Measurements from ENCODE around the gene TMBIM4.

The TMBIM4 gene

DNA sequence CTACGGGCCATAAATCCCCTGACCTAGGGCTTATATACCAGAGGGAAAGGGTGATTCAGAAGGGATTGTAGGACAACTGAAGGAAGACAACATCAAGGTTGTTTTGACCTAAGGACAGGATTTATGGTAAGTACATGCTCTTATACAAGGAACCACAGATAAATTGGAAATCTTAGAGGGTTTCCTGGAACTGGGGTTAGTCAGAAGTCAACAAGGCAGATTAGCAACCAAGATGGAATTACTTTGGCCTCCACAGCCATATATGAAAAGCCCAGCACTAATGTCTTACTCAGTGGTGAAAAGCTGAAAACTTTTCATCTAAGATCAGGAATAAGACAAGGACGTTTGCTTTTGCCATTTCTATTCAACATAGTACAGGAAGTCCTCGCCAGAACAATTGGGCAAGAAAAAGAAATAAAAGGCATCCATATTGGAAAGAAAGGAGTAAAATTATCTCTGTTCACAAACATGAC is 5.4 kb downstream of the TMBIM4 start:
- peaks cover 78% of the 10 kb centered on the region for H3K36me3 Mint-ChIP-seq (ENCODE audit: low read depth)
- H3K27me3 Mint-ChIP-seq = no peaks in the 10 kb centered on the region
- no peak overlapping the region for H3K4me3 Mint-ChIP-seq
- H3K9me3 Mint-ChIP-seq = peaks cover 21% of the 10 kb centered on the region
- peaks cover 73% of the 10 kb centered on the region for H3K4me1 Mint-ChIP-seq (ENCODE audit: low read depth)
- H3K27ac Mint-ChIP-seq = peak overlapping the region; percentile 24

- Mint-ChIP-seq H3K36me3 (ENCODE audit: low read depth) (peaks cover 82% of the 10 kb centered on the region), H3K4me1 (ENCODE audit: low read depth) (peaks cover 71% of the 10 kb centered on the region), H3K4me3 (no peak overlapping the region), H3K9me3 (peaks cover 21% of the 10 kb centered on the region), H3K27ac (no peak overlapping the region), H3K27me3 (no peaks in the 10 kb centered on the region)
These were observed 6.5 kb downstream of the TMBIM4 start for GRCh38 chr12:66163289-66163688.

GRCh38 chr12:66162701-66163100 is 7.1 kb downstream of the TMBIM4 start:
- H3K4me1 Mint-ChIP-seq (ENCODE audit: low read depth) = peaks cover 67% of the 10 kb centered on the region
- H3K4me3 Mint-ChIP-seq = no peak overlapping the region

GRCh38 chr12:66160704-66161103 is 9.1 kb downstream of the TMBIM4 start:
- no peak overlapping the region for H3K27ac Mint-ChIP-seq
- no peak overlapping the region for H3K4me3 Mint-ChIP-seq
- peaks cover 67% of the 10 kb centered on the region for H3K36me3 Mint-ChIP-seq (ENCODE audit: low read depth)
- peaks cover 17% of the 10 kb centered on the region for H3K9me3 Mint-ChIP-seq
- peaks cover 70% of the 10 kb centered on the region for H3K4me1 Mint-ChIP-seq (ENCODE audit: low read depth)
- no peaks in the 10 kb centered on the region for H3K27me3 Mint-ChIP-seq

More at GRCh38 chr12:66162701-66163100, 7.1 kb downstream of the TMBIM4 start:
- peaks cover 21% of the 10 kb centered on the region for H3K9me3 Mint-ChIP-seq
- peaks cover 81% of the 10 kb centered on the region for H3K36me3 Mint-ChIP-seq (ENCODE audit: low read depth)
- H3K27ac Mint-ChIP-seq = no peak overlapping the region
- H3K27me3 Mint-ChIP-seq = no peaks in the 10 kb centered on the region

GRCh38 chr12:66159123-66159522 is 10.7 kb downstream of the TMBIM4 start:
- H3K27me3 Mint-ChIP-seq = no peaks in the 10 kb centered on the region
- peaks cover 59% of the 10 kb centered on the region for H3K36me3 Mint-ChIP-seq (ENCODE audit: low read depth)
- peaks cover 63% of the 10 kb centered on the region for H3K4me1 Mint-ChIP-seq (ENCODE audit: low read depth)
- H3K9me3 Mint-ChIP-seq = peaks cover 5% of the 10 kb centered on the region
- no peak overlapping the region for H3K27ac Mint-ChIP-seq
- H3K4me3 Mint-ChIP-seq = no peak overlapping the region

DNA sequence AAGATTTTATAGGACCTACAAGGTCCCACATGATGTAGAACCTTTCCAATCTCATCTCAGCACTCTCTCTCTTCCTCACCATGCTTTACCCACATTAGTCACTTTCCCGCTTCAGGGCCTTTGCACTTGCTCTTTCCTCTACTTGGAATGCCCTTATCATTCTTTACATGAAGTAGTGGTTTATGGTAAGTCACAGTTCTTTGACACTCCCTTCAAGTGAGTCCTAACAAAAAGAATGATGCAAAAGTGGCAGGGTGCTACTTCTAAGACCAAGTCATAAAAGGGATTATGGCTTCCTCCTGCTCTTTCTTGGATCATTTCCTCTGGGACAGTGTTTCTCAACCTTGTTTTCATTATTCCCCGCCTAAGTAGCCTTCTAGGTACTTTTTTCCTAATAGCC is 13.1 kb downstream of the TMBIM4 start:
- peaks cover 5% of the 10 kb centered on the region for H3K9me3 Mint-ChIP-seq
- peaks cover 55% of the 10 kb centered on the region for H3K4me1 Mint-ChIP-seq (ENCODE audit: low read depth)
- H3K36me3 Mint-ChIP-seq (ENCODE audit: low read depth) = peaks cover 47% of the 10 kb centered on the region
- H3K4me3 Mint-ChIP-seq = no peak overlapping the region
- H3K27me3 Mint-ChIP-seq = no peaks in the 10 kb centered on the region
- peak overlapping the region; percentile 16 for H3K27ac Mint-ChIP-seq

- Mint-ChIP-seq H3K36me3 (ENCODE audit: low read depth) (peaks cover 39% of the 10 kb centered on the region), H3K4me3 (no peak overlapping the region), H3K27me3 (no peaks in the 10 kb centered on the region), H3K4me1 (ENCODE audit: low read depth) (peaks cover 54% of the 10 kb centered on the region), H3K9me3 (peaks cover 3% of the 10 kb centered on the region), H3K27ac (peak overlapping the region; percentile 1)
These were observed 15.0 kb downstream of the TMBIM4 start for GRCh38 chr12:66154776-66155175.

DNA sequence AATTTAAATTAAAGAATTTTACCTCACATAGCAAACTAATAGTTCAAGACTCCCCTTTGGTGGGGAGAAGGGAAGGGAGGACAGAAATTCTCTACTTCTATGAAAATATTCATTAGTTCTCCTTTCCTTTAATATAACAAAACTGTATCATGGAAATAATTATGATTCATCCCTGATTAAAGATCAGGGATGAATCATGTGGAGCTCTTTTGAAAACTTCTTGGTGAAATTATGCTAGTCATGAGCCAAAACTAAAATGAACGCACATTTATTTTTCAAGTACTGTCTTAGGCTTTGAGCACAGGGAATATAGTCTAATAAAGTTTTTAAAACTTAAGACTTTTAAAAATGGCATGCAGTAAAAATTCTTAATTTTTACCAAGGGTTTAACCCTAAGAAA is 17.1 kb downstream of the TMBIM4 start:
- H3K27me3 Mint-ChIP-seq = no peaks in the 10 kb centered on the region

DNA sequence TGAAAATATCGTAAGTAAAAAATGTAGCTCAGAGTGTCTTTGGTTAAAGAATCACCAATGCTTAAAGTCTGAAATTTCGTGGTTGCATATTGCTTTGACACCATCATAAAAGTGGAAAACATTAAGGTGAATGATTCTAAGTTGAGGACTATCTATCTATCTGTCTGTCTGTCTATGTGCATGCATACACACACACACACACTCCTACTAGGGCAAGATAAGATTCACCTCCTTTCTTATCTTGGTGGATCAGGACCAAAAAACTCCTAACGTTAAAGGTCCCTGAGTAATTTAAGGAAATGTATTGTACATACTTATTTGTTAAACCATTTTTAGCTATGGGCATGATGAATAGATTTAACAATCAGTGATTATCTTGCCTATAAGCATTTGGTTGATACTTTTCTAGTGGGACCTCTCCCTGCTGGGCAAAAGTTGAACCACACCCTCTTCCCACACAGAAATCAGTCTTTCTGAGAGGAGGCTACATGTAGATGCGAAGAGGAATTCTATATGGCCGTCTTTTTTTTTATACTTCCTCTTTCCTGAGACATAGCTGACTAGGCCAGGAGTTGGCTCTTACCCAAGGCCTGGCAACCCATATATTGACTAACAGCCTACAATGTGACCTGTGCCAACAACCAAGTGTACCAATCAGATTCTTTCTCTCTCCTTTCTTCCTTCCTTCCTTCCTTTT is 19.9 kb downstream of the TMBIM4 start:
- Mint-ChIP-seq H3K36me3 (ENCODE audit: low read depth) (peaks cover 35% of the 10 kb centered on the region), H3K27ac (peak overlapping the region; percentile 45), H3K27me3 (no peaks in the 10 kb centered on the region), H3K4me1 (ENCODE audit: low read depth) (peaks cover 30% of the 10 kb centered on the region), H3K4me3 (no peak overlapping the region), H3K9me3 (no peaks in the 10 kb centered on the region)

More for the DNA sequence above, 17.1 kb downstream of the TMBIM4 start:
- no peak overlapping the region for H3K4me3 Mint-ChIP-seq
- H3K27ac Mint-ChIP-seq = peak overlapping the region; percentile 26
- no peaks in the 10 kb centered on the region for H3K9me3 Mint-ChIP-seq
- peaks cover 42% of the 10 kb centered on the region for H3K4me1 Mint-ChIP-seq (ENCODE audit: low read depth)
- H3K36me3 Mint-ChIP-seq (ENCODE audit: low read depth) = peaks cover 36% of the 10 kb centered on the region

DNA sequence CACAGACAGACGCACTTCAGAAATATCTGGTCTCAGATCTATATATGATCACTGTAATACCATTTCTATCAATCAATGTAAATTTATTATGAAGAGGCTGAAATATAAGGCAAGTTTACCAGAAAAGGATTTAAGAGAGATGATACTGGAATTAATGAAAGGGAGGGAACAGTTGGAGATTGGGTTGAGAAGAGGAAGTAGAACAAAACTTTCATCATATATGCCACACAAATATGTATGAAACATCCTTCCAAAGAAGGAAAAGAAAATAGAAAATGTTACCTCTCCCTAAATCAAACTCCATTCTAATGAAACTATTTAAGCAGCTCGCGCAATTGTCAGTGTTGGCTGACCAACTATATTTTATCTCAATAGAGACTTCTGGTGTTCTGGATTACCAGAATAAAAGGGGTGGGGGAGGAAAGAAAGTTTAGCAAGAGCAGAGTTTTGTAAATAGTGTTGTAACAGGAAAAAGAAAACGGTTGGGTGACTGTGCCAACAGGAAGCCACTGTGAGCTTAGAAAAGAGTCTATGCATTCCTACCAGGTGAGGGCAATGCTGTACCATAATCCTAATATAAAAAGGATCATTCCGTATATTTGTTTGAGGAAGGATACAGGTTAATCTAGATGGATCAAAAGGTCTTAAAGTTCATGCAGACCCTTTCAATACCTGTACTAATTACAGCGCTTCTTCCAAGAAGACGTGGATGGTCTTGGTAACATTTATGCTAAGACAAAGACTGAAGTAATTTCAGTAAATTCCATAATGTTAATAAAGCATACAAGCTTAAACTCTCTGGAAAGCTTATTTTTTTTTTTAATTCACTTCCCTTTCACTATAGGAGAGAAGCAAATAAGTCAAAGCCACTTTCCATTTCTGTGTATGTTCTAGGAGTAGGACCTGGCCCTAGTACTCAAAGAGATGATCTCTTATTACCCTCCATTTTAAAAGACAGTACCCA is 24.7 kb downstream of the TMBIM4 start:
- Mint-ChIP-seq H3K36me3 (ENCODE audit: low read depth) (peaks cover 68% of the 10 kb centered on the region), H3K9me3 (peaks cover 8% of the 10 kb centered on the region), H3K27ac (peak overlapping the region; percentile 27), H3K4me1 (ENCODE audit: low read depth) (peaks cover 12% of the 10 kb centered on the region), H3K27me3 (no peaks in the 10 kb centered on the region), H3K4me3 (no peak overlapping the region)

- H3K27me3 Mint-ChIP-seq = no peaks in the 10 kb centered on the region
- H3K9me3 Mint-ChIP-seq = peaks cover 13% of the 10 kb centered on the region
- no peak overlapping the region for H3K27ac Mint-ChIP-seq
- H3K4me3 Mint-ChIP-seq = no peak overlapping the region
- peaks cover 12% of the 10 kb centered on the region for H3K4me1 Mint-ChIP-seq (ENCODE audit: low read depth)
- H3K36me3 Mint-ChIP-seq (ENCODE audit: low read depth) = peaks cover 76% of the 10 kb centered on the region
These were observed 25.9 kb downstream of the TMBIM4 start for GRCh38 chr12:66143868-66144267.

GRCh38 chr12:66142826-66143225 is 27.0 kb downstream of the TMBIM4 start:
- Mint-ChIP-seq H3K9me3 (peaks cover 13% of the 10 kb centered on the region), H3K27ac (no peak overlapping the region), H3K36me3 (ENCODE audit: low read depth) (peaks cover 68% of the 10 kb centered on the region), H3K27me3 (no peaks in the 10 kb centered on the region), H3K4me1 (ENCODE audit: low read depth) (peaks cover 12% of the 10 kb centered on the region), H3K4me3 (no peak overlapping the region)

DNA sequence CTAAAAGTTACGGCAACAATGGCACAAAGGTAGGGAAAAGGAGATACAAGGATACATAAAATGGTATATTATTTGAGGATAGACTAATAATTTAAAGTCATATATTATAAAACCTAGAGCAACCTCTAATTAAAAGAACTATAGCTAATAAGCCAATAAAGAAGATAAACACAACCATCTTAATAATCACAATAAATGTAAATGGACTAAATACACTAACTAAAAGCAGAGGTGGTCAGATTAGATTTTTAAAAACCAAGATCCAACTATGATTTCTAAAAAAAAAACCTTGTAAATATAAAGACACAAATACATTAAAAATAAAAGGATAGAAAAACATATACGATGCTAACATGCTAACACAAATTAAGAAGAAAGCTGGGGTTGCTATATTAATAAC is 28.5 kb downstream of the TMBIM4 start:
- no peaks in the 10 kb centered on the region for H3K27me3 Mint-ChIP-seq
- no peak overlapping the region for H3K27ac Mint-ChIP-seq
- no peak overlapping the region for H3K4me3 Mint-ChIP-seq
- peaks cover 12% of the 10 kb centered on the region for H3K4me1 Mint-ChIP-seq (ENCODE audit: low read depth)
- peaks cover 13% of the 10 kb centered on the region for H3K9me3 Mint-ChIP-seq
- peaks cover 70% of the 10 kb centered on the region for H3K36me3 Mint-ChIP-seq (ENCODE audit: low read depth)

DNA sequence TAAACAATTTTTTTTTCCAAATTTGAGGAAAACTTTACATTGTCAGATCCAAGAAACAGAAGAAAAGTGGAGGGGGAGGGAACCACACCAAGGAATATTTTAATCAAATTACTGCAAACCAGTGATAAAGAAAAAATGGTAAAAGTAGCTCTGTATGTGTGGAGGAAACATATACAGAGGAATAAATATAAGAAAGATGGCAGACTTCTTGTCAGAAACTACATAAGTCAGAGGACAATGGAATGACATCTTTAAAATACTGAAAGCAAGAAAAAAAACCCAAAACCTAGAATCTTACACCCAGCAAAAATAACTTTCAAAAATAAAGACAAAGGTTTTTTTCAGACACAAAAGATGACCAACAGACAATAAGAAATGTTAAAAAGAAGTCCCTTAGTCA is 29.1 kb downstream of the TMBIM4 start:
- Mint-ChIP-seq H3K27me3 (no peaks in the 10 kb centered on the region), H3K4me3 (no peak overlapping the region), H3K36me3 (ENCODE audit: low read depth) (peaks cover 74% of the 10 kb centered on the region), H3K4me1 (ENCODE audit: low read depth) (peaks cover 14% of the 10 kb centered on the region), H3K27ac (no peak overlapping the region), H3K9me3 (peaks cover 13% of the 10 kb centered on the region)

GRCh38 chr12:66139328-66139727 is 30.5 kb downstream of the TMBIM4 start:
- Mint-ChIP-seq H3K9me3 (peaks cover 13% of the 10 kb centered on the region), H3K27ac (no peak overlapping the region), H3K27me3 (no peaks in the 10 kb centered on the region), H3K4me3 (no peak overlapping the region), H3K36me3 (ENCODE audit: low read depth) (peaks cover 65% of the 10 kb centered on the region), H3K4me1 (ENCODE audit: low read depth) (peaks cover 4% of the 10 kb centered on the region)

All from stimulated activated naive CD8-positive, alpha-beta T cell treated with anti-CD3 and anti-CD28 coated beads, Interleukin-15, Interleukin-2, amounts not matched to agents 100 ng/mL and 50 ng/mL, for 24 hours (primary cell).